A549 (cell line): ENCODE measurements around the gene FHIP1B.

Experiments
- CTCF ChIP-seq: fragments of >200 bp; sonication (Bioruptor Twin); formaldehyde crosslinking; IDR thresholded peaks from 3 replicates; pipeline ENCODE4 v1.5.1; 2016
- POLR2A ChIP-seq: IDR thresholded peaks from 2 replicates; pipeline ENCODE4 v1.6.1; 2012; ENCODE audit warnings: mild to moderate bottlenecking, low read length
- TF ChIP-seq, protein P1 (sequence below): fragments of 450-650 bp; IDR thresholded peaks from 2 replicates; pipeline ENCODE4 v1.6.1; 2014; ENCODE audit warnings: antibody characterized with exemption

DNA sequence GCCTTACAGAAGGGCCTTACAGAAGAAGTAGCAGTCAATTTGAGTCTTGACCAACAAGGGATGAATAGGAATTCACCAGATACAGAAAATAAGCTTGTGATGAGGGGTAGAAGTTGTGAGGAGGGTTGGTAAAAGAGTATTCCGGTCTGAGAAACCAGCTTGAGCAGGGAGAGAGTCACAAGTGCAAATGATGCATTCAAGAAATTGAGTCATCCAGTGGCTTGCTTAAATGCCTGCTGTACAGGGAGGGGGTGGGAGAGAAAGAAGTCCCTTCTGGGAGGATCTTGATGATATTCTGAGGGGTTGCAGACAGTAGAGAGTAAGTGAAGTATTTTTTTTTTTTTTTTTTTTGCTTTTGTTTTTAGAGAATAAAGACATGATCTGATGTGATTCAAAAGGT is 34.4 kb upstream of the FHIP1B start:
- no peak for TF ChIP-seq POLR2A
- no peak for TF ChIP-seq CTCF
- TF ChIP-seq, protein P1, sequence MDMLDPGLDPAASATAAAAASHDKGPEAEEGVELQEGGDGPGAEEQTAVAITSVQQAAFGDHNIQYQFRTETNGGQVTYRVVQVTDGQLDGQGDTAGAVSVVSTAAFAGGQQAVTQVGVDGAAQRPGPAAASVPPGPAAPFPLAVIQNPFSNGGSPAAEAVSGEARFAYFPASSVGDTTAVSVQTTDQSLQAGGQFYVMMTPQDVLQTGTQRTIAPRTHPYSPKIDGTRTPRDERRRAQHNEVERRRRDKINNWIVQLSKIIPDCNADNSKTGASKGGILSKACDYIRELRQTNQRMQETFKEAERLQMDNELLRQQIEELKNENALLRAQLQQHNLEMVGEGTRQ = no peak
